GM21447 (cell line): ENCODE results near the gene FNDC11.

Experiments used
- ATAC-seq: cut with Tn5 transposase; IDR thresholded peaks from one replicate; pipeline ENCODE4 v1.9.1; 2021; ENCODE audit not compliant: unreplicated experiment

Gene FNDC11

DNA sequence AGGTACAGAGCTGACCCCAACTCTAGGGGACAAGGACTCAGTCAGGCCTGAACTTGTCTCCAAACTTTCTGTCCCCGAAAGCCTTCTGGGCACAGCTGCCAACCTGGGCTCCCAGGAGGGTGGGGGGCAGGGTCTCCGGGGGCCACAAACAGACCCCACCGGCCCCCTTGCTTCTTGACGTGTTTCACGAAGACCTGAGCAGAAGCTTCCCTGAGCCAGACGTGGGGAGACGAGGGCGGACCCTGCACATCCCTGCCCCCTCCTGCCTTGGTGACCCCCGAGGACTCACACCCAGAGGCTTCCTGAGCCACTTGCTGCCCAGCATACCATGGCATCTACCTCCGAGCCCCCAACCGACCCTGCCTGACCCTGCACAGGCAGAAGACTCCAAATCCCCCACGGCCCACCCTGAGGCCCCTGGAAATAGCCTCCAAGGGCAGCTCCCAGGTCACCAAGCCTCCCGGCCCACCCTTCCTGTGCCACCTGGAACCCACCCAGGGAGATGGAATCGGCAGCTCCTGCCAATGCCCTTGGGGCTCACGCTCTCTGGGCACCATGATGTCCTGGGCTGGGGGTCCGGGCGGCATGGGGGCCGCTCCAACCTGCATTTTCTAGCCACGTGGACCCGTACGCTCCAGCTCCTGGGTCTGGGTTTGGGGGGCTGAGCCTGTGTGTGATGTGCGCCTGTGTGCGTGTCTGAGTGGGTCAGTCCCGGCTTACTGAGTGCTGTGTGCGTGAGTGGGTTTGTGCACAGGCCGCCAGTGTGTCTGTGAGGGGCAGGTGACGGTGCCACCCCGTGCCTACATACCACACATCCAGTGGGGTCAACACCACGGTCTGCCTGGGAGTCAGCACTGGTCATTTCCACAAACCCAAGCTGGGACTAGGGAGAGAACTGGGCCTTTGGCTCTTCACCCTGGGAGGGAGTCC lies 14.3 kb upstream of the FNDC11 start:
- no peak for ATAC-seq

DNA sequence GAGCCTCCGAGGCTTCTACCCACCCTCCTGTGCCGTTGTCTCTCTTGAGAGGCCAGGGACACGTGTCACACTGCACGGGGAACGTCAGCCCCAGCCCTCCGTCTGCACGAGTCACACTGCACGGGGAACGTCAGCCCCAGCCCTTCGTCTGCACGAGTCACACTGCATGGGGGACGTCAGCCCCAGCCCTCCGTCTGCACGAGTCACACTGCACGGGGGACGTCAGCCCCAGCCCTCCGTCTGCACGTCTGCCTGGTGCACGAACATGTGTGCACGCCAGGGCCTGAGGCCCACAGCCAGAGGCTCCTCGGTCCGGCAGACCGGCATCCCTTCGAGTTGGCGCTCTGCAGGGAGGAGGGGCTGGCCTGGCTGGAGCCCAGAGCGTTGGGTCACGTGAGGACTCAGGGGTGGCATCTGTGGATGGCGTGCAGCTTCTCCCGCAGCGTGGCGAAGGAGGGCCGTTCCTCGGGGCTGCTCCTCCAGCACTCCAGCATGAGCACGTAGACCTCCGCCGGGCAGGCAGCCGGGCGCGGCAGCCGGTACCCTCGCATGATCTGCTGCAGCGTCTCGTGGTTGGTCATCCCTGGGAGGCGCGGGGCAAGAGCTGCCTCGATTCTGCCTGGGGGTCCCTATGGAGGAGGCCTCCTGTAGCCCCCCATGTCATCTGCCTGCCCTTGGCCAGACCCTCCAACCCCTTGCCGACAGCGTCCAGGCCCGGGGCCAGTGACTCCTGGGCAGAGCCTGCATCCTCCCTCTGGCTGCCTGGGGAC lies 13.4 kb upstream of the FNDC11 start:
- ATAC-seq = no peak

- no peak for ATAC-seq
Measured at GRCh38 chr20:63541371-63541770, 12.6 kb upstream of the FNDC11 start.

GRCh38 chr20:63542031-63542559 lies 11.9 kb upstream of the FNDC11 start:
- no peak for ATAC-seq

DNA sequence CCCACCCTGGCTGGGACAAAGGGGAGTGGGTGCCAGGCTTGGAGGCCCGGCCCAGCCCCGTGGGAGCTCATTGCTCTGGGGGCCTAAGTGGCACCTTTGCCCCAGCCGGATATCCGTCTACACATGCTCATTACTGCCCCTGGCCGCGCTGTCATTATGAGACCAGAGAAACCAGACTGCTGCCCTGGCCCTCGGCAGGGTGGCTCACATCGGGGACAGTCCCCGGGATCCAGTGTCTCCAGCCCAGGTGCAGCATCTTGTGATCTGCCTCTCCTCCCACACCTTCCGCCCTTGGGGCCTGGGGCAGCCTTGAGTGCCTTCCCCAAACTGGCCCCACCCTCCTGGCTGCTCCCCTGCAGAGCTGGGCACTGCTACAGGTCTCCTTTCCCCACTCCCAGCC lies 11.3 kb upstream of the FNDC11 start:
- no peak for ATAC-seq

DNA sequence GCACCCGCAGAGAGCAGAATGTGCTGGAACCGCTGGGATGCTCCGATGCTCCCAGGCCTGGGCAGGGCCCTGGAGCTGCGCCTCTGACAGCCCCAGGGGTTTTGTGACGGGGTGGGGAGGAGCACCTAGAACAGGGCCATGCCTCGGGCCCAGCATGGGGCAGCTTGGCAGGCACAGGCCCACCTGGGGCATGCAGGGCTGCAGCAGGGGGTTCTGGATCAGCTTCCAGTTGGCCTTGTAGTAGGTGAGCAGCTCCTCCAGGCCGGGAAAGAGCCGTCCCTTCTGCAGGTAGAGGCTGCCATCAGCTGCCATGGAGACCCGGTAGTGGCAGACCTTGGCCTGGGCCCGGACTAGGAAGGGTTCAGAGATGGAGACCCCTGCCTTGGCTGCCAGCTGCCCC lies 10.8 kb upstream of the FNDC11 start:
- no peak for ATAC-seq

DNA sequence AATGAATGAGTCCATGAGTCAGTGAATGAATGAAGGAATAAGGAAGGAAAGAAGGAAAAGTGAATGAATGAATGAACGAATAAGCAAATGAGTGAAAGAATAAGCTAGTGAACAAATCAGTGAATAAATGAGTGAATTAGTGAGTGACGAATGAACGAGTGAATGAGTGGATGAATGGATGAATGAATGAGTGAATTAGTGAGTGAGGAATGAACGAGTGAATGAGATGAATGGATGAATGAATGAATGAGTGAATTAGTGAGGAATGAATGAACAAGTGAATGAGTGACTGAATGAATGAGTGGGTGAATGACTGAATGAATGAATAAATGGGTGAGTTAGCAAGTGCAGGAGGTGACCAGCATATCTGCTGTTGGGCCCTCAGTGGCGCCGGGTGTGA lies 10.2 kb upstream of the FNDC11 start:
- no peak for ATAC-seq

DNA sequence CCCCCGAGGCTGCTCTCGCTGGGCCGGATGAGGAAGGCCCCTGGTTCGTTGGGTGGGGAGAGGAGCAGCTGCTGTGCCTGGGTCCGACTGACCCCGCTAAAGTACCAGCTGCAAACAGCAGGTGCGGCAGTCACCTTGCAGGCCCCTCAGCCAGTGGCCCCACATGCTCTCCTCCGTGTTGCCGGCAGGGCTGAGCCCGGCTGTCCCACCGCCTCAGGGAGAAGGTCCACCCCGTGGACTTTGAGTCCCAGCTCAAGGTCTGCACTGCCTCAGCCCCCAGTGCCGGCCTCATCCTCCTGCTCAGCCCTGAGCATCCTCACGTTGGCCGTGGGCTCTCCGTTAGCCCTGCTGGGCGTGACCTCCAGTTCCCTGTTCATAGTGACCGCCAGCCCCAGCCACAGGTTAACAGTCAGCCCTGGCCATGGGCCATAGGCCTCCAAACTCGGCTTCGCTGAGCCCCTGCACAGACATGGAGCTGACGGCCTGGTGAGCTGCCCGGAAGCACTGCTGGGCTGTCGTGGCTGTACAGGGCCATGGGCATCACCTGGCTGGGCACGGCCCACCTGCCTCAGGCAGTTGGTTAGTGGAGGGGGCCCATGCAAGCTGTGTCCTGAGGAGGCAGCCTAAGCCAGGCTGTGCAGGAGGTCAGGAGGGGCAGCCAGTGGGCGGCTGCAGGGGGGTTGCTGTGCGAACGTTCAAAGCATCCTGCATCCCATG lies 9.6 kb upstream of the FNDC11 start:
- ATAC-seq = no peak

DNA sequence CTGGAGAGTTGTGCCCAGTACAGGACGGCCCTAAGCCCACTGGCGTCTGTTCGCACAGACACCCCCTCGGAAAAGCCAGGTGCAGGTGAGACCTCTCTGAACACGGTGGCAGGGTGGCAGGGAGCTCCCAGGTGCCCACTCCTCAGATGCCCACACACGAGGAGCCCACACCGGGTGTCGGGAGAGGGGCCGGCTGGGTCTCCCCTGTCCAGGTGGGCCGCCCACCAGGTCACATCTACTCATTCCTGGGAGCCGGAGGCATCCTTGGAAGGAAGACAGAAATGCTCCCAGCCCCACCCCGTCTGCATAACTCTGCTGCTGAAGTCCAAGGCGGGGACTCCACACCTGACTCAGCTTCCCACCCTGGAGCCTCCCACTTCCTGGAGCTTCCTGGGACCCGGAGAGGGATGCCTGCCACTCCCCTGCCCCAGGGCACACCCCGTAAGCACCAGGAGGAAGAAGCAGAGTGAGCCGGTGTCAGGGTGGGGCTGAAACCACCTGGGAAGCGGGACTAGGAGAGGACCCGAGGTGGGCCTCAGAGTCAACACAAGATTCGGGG lies 8.9 kb upstream of the FNDC11 start:
- no peak for ATAC-seq

DNA sequence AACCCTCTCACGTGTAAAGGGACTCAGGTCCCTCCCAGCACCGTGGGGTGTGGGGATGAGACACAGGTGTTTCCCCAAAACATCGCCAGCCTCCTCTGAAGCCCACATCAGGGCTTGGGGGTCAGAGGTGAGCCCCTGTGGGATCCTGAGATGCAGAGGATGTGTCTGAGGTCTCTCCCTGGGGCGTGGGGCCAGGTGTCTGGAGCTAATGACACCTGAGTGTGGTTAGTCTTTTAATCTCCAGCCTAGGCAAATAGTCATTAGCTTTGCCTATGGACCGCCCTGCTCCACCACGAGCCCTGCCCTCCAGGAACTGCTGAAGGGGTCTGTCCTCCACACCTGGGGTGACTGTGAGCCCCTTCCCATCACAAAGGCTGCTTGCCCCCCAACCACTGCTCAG lies 8.1 kb upstream of the FNDC11 start:
- no peak for ATAC-seq

- ATAC-seq = no peak
Measured at GRCh38 chr20:63546256-63546955, 7.6 kb upstream of the FNDC11 start.

GRCh38 chr20:63546956-63547724 lies 6.8 kb upstream of the FNDC11 start:
- ATAC-seq = no peak

- ATAC-seq = no peak
Measured at GRCh38 chr20:63547725-63548480, 6.1 kb upstream of the FNDC11 start, which contains the start of gene SRMS. Gene SRMS, minus strand, starts transcription at chr20:63547749. Its CDS starts 286 bp downstream, at chr20:63547463.

GRCh38 chr20:63548542-63548941 lies 5.4 kb upstream of the FNDC11 start:
- ATAC-seq = no peak

DNA sequence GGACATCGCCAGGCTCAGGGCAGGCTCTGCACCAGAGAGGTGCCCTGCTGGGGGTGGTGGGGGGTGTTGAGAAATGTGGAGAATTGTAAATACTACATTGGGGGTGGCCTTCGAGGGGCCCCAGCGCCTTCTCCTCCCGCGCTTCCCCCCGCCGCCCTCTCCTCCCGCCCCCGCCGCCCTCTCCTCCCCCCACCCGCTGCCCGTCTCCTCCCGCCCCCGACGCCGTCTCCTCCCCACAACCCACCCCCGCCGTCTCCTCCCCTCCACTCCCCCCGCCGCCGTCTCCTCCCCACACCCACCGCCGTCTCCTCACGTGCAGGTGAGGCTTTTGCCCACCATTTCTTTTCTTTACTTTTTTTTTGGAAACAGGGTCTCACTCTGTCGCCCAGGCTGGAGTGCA lies 4.9 kb upstream of the FNDC11 start:
- ATAC-seq = no peak

- ATAC-seq = no peak
Measured at GRCh38 chr20:63549679-63550282, 4.2 kb upstream of the FNDC11 start.

GRCh38 chr20:63551068-63551467 lies 2.9 kb upstream of the FNDC11 start:
- no peak for ATAC-seq

DNA sequence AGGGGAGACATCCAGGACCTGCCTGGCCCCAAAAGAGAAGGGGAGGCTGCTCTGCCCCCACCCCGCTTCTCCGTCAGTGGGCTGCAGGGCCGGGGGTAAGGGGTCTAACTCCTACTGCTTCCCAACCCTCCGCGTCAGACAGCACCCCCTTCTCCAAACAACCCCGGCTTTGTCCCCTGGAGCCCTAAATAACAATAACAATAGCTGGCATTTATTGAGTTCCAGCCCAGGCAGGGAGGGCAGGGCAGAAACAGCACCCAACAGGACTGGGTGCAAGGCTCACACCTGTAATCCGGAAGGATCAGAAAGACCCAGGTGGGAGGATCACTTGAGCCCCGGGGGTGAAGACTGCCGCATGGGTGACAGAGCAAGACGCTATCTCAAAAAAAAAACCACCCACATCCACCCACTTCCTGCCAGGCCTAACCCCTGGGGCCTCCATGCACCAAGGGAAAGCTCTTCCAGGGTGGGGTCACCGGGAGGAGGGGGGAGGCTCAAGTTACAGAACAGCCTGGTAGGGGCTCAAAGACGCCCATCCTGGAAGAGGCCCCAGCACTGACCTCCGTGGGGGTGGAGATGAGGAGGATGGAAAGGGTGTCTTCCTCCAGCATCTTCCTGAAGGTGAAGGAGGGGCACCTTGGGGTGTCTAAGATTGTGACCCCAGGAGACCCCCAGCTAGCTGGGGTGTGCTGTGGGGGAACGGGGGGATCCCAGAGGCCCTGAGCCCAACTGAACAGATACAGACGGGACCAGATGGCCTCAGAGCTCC lies 1.3 kb upstream of the FNDC11 start:
- ATAC-seq = peak; percentile 52
